HEK293 (cell line): ENCODE measurements around the gene CAND2.
A peak's percentile ranks its signal among the peaks of the same experiment; 100 is the strongest.
"Not testable (repeated sequence)": the region's sequence is repeated elsewhere in the genome, so short reads cannot be mapped to it uniquely, and the experiment has no call there.

Source experiments
- CTCF ChIA-PET: fragments of 350-600 bp; formaldehyde crosslinking; extraction: SDS; loops from one replicate; lab custom pipeline; 2021; ENCODE audit warnings: antibody characterized with exemption; lab: Yijun Ruan, JAX
- POLR2A ChIA-PET: fragments of 300-600 bp; formaldehyde crosslinking; extraction: SDS; loops from one replicate; lab custom pipeline; 2020; ENCODE audit warnings: antibody characterized with exemption, inconsistent platforms; lab: Yijun Ruan, JAX
- H3K27ac ChIP-seq: fragments of 200-500 bp; sonication (Bioruptor generic); 2 replicates; pipeline ENCODE4 v1.5.1; 2014; ENCODE audit warnings: low read depth, low read length, control low read depth, inconsistent platforms; ENCODE audit errors: extremely low read depth
- H3K36me3 ChIP-seq, 2 experiments: fragments of 200-500 bp in 1 of 2; sonication (Bioruptor generic) in 1 of 2; 1 replicate in 1 of 2; 2 replicates in 1 of 2; pipeline ENCODE4 v1.5.1; 2014 to 2017; ENCODE audit warnings: inconsistent platforms in 2 of 2, low read length in 2 of 2; ENCODE audit not compliant: control insufficient read depth in 2 of 2, insufficient read depth in 1 of 2
- H3K4me1 ChIP-seq: fragments of 200-500 bp; sonication (Bioruptor generic); 2 replicates; pipeline ENCODE4 v1.5.1; 2014; ENCODE audit warnings: mild to moderate bottlenecking, low read length, inconsistent platforms; ENCODE audit not compliant: control insufficient read depth, insufficient read depth
- H3K4me3 ChIP-seq: 2 replicates; pipeline ENCODE4 v1.5.1; 2011; ENCODE audit warnings: low read depth, mild to moderate bottlenecking, control low read depth, low read length, moderate library complexity
- H3K9me3 ChIP-seq: fragments of 200-500 bp; sonication (Bioruptor generic); 2 replicates; pipeline ENCODE4 v1.5.1; 2014; ENCODE audit warnings: low read depth, low read length, inconsistent platforms; ENCODE audit not compliant: control insufficient read depth, insufficient read depth
- PRDM2 ChIP-seq: fragments of 450-650 bp; formaldehyde crosslinking; IDR thresholded peaks from 2 replicates; pipeline ENCODE4 v1.5.1; 2016; ENCODE audit warnings: missing biosample characterization, missing genetic modification characterization, borderline replicate concordance
- RBAK ChIP-seq: fragments of 450-650 bp; formaldehyde crosslinking; IDR thresholded peaks from 2 replicates; pipeline ENCODE4 v1.5.1; 2016; ENCODE audit warnings: missing biosample characterization, missing genetic modification characterization
- ZFHX2 ChIP-seq: fragments of 450-650 bp; formaldehyde crosslinking; conservative IDR thresholded peaks from 2 replicates; pipeline ENCODE4 v1.5.1; 2016; ENCODE audit warnings: missing biosample characterization, missing genetic modification characterization
- ZNF184 ChIP-seq: fragments of 450-650 bp; IDR thresholded peaks from 2 replicates; pipeline ENCODE4 v1.5.1; 2018; ENCODE audit warnings: missing biosample characterization, mild to moderate bottlenecking, missing genetic modification characterization
- ZNF529 ChIP-seq: fragments of 450-650 bp; formaldehyde crosslinking; IDR thresholded peaks from 2 replicates; pipeline ENCODE4 v1.5.1; 2017; ENCODE audit warnings: missing genetic modification characterization, missing biosample characterization; ENCODE audit not compliant: insufficient replicate concordance
- ZNF571 ChIP-seq: fragments of 450-650 bp; formaldehyde crosslinking; IDR thresholded peaks from 2 replicates; pipeline ENCODE4 v1.5.0; 2017; ENCODE audit warnings: missing biosample characterization, missing genetic modification characterization
- ZNF629 ChIP-seq: fragments of 450-650 bp; formaldehyde crosslinking; IDR thresholded peaks from 2 replicates; pipeline ENCODE4 v1.5.1; 2017; ENCODE audit warnings: missing biosample characterization, missing genetic modification characterization
- ZNF660 ChIP-seq: fragments of 450-650 bp; IDR thresholded peaks from 2 replicates; pipeline ENCODE4 v1.5.1; 2018; ENCODE audit warnings: missing biosample characterization, mild to moderate bottlenecking, missing genetic modification characterization
- ZNF664 ChIP-seq: fragments of 450-650 bp; formaldehyde crosslinking; IDR thresholded peaks from 2 replicates; pipeline ENCODE4 v1.5.1; 2016; ENCODE audit warnings: missing biosample characterization, missing genetic modification characterization

The CAND2 gene

GRCh38 chr3:12777171-12777570 is 19.3 kb upstream of the CAND2 start:
- Histone ChIP-seq H3K36me3 (no peaks in the 10 kb centered on the region), H3K27ac (no peak overlapping the region), H3K4me1 (no peaks in the 10 kb centered on the region), H3K4me3 (no peak overlapping the region), H3K9me3 (no peaks in the 10 kb centered on the region)
- ChIA-PET POLR2A (no interaction called here), CTCF (interaction anchor here (0.9 to 2.3 kb wide), 2 partner anchors 10 to 117 kb away, joined by 3 to 8 read pairs; no protein-coding TSS in a partner anchor)
- TF ChIP-seq ZNF529 (tag by site-specific recombination) (no peak), ZNF660 (tag by site-specific recombination) (no peak)

- Histone ChIP-seq H3K4me3 (no peak overlapping the region), H3K36me3 (no peaks in the 10 kb centered on the region), H3K27ac (no peak overlapping the region), H3K9me3 (no peaks in the 10 kb centered on the region), H3K4me1 (no peaks in the 10 kb centered on the region)
- ChIA-PET CTCF (no interaction called here), POLR2A (no interaction called here)
- no peak for TF ChIP-seq ZNF571 (tag by site-specific recombination)
- peak; percentile 49; the same call in 1 of the 2 replicates for TF ChIP-seq ZFHX2
These were observed 15.7 kb upstream of the CAND2 start for GRCh38 chr3:12780751-12781150.

GRCh38 chr3:12782172-12782815 is 14.2 kb upstream of the CAND2 start:
- no peak overlapping the region for H3K27ac ChIP-seq
- TF ChIP-seq ZNF629 (tag by site-specific recombination) (no peak), ZNF184 (tag by site-specific recombination) (no peak), PRDM2 (tag by site-specific recombination) (no peak), RBAK (no peak)
- no peak overlapping the region for H3K4me3 ChIP-seq
- no peaks in the 10 kb centered on the region for H3K9me3 ChIP-seq
- no peaks in the 10 kb centered on the region for H3K36me3 ChIP-seq
- CTCF ChIA-PET: interaction anchor here (0.6 kb wide), 1 partner anchor 62 kb away, joined by 4 read pairs; no protein-coding TSS in a partner anchor
- H3K4me1 ChIP-seq: no peaks in the 10 kb centered on the region
- POLR2A ChIA-PET: no interaction called here

DNA sequence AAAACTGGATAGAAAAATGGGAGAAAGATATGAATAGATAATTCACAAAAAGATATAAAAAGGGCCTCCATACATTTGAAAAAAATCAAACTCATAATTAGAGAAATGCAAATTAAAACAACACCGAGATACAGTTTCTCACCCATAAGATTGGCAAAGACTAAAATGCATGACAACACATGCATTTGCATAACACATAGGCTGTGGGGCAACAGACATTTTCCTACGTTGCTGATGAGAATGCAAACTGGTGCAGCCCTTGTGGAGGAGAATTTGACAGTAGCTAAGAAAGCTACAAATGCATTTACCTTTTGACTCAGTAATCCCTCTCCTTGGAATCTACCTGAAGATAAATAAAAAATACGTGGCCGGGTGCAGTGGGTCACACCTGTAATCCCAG is 11.4 kb upstream of the CAND2 start:
- no peaks in the 10 kb centered on the region for H3K9me3 ChIP-seq
- ChIA-PET POLR2A (no interaction called here), CTCF (no interaction called here)

GRCh38 chr3:12787346-12787745 is 9.1 kb upstream of the CAND2 start:
- CTCF ChIA-PET: interaction anchor here (0.6 to 3.3 kb wide), 19 partner anchors 9 to 104 kb away, joined by 3 to 12 read pairs (median 4); partner anchors contain the start of gene RPL32
- POLR2A ChIA-PET, H3K36me3 ChIP-seq, H3K9me3 ChIP-seq, H3K27ac ChIP-seq, H3K4me1 ChIP-seq, H3K4me3 ChIP-seq: not testable (repeated sequence)

More for the DNA sequence above, 11.4 kb upstream of the CAND2 start:
- H3K27ac ChIP-seq: no peak overlapping the region
- H3K36me3 ChIP-seq: no peaks in the 10 kb centered on the region
- no peak overlapping the region for H3K4me3 ChIP-seq
- H3K4me1 ChIP-seq: no peaks in the 10 kb centered on the region
- no peak for TF ChIP-seq ZNF664 (tag by site-specific recombination)
- TF ChIP-seq, all 188 proteins: peak for 0

DNA sequence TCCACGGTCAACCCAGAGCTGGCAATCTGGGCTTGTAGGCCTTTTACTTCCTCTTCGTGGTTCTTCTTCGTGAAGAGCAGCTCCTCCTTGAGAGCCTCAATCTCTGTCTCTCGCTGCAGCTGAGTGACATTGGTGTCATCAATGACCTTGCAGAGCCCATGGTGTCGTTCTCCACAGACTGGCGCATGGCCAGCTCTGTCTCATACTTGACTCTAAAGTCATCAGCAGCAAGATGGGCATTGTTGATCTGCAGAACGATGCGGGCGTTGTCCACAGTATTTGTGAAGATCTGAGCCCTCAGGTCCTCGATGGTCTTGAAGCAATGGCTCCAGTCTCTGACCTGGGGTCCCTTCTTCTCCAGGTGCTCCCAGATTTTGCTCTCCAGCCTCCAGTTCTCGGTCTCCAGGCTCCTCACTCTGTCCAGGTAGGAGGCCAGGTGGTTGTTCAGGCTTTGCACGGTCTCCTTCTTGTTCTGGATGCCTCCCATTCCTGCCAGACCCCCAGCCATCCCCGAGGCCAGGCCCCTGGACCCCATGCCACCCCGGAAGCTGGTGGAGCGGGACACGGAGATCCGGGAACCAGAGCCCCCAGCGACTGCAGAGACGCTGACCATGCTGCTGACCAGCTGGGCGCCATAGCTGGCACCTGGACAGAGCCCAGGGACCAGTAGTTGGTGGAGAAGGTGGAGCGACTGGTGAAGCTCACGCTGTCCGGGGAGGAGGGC is 8.4 kb upstream of the CAND2 start:
- POLR2A ChIA-PET: not testable (repeated sequence)
- CTCF ChIA-PET: interaction anchor here (0.6 to 3.3 kb wide), 17 partner anchors 10 to 104 kb away, joined by 3 to 12 read pairs (median 5); partner anchors contain the start of gene RPL32

More for the DNA sequence above, 8.4 kb upstream of the CAND2 start:
- not testable (repeated sequence) for H3K27ac ChIP-seq, H3K4me1 ChIP-seq, H3K9me3 ChIP-seq, H3K36me3 ChIP-seq, H3K4me3 ChIP-seq
